PFSK-1 (cell line): ENCODE measurements around the gene NF2.

ENCODE experiments used
- FOXP2 ChIP-seq: optimal IDR thresholded peaks from 2 replicates; pipeline ENCODE3; 2011; ENCODE audit warnings: borderline replicate concordance, control low read depth, inconsistent platforms; ENCODE audit not compliant: insufficient read depth; ENCODE audit errors: extremely low read length, extremely low read depth
- POLR2AphosphoS5 ChIP-seq: IDR thresholded peaks from 2 replicates; pipeline ENCODE4 v1.6.1; 2012; ENCODE audit warnings: low read depth, mild to moderate bottlenecking, control low read depth, low read length, moderate library complexity
- REST ChIP-seq, 2 experiments: IDR thresholded peaks; 2 replicates each; pipeline versions ENCODE4 v1.6.1 to v1.8.0; 2011 to 2012; ENCODE audit warnings: low read depth in 2 of 2, low read length in 2 of 2, control low read depth in 1 of 2, inconsistent platforms in 1 of 2, mild to moderate bottlenecking in 1 of 2, moderate library complexity in 1 of 2; ENCODE audit not compliant: insufficient read depth in 1 of 2
- SIN3A ChIP-seq: IDR thresholded peaks from 2 replicates; pipeline ENCODE4 v1.6.1; 2012; ENCODE audit warnings: mild to moderate bottlenecking, low read length, moderate library complexity, borderline replicate concordance; ENCODE audit not compliant: insufficient read depth
- TAF1 ChIP-seq: IDR thresholded peaks from 2 replicates; pipeline ENCODE4 v1.6.1; 2012; ENCODE audit warnings: low read length, control low read depth, borderline replicate concordance; ENCODE audit not compliant: insufficient read depth

NF2 gene

GRCh38 chr22:29615705-29616327, 12.4 kb downstream of the NF2 start:
- no peak for TF ChIP-seq REST (IDR thresholded peaks at IDR 0.05; ENCODE audit: insufficient read depth in 1 of 2, low read depth in 2 of 2, low read length in 2 of 2)
- TF ChIP-seq SIN3A, result no peak
- no peak for TF ChIP-seq TAF1
- no peak for TF ChIP-seq POLR2AphosphoS5
- TF ChIP-seq FOXP2, result no peak

GRCh38 chr22:29617922-29618629, 14.6 kb downstream of the NF2 start:
- TF ChIP-seq TAF1, result no peak
- TF ChIP-seq REST (IDR thresholded peaks at IDR 0.05; ENCODE audit: insufficient read depth in 1 of 2, low read depth in 2 of 2, low read length in 2 of 2), result no peak
- TF ChIP-seq POLR2AphosphoS5, result no peak
- TF ChIP-seq FOXP2, result no peak
- no peak for TF ChIP-seq SIN3A

GRCh38 chr22:29621761-29622526, 18.5 kb downstream of the NF2 start:
- TF ChIP-seq TAF1 (no peak), REST (IDR thresholded peaks at IDR 0.05; ENCODE audit: insufficient read depth in 1 of 2, low read depth in 2 of 2, low read length in 2 of 2) (no peak), POLR2AphosphoS5 (no peak), SIN3A (no peak), FOXP2 (no peak)

- TF ChIP-seq REST (IDR thresholded peaks at IDR 0.05; ENCODE audit: insufficient read depth in 1 of 2, low read depth in 2 of 2, low read length in 2 of 2) (no peak), TAF1 (no peak), FOXP2 (no peak), POLR2AphosphoS5 (no peak), SIN3A (no peak)
Measured at GRCh38 chr22:29623059-29623458, 19.6 kb downstream of the NF2 start.
